Endometrial microvascular endothelial cells (primary cell): ENCODE data around the gene DUSP18. TPM values are rescaled to one million over a fixed set of nuclear protein-coding genes. Genes with fewer than 3 reads are reported as not detected.
"Not testable (repeated sequence)": the region's sequence is repeated elsewhere in the genome, so short reads cannot be mapped to it uniquely, and the experiment has no call there.

Experiments used
- in situ Hi-C: cut with HindIII; loops from 2 replicates; pipeline ENCODE4 v1.10.0; 2017; ENCODE audit warnings: low sequenced_read_pairs, low pct_unique_long_range_greater_than_20kb; ENCODE audit errors: inconsistent ontology term
- total RNA-seq: library from RNA; depleted of rRNA; stranded (reverse); fragments of >200 nt; gene quantifications from one replicate; pipeline ENCODE4 v1.2.3, GENCODE V29; 2015; ENCODE audit errors: inconsistent ontology term

Gene DUSP18
- 18.8 TPM for total RNA-seq

GRCh38 chr22:30667494-30668385 is at the start of gene DUSP18:
Gene DUSP18 (minus strand): TSS chr22:30667875. CDS start chr22:30664003, 3,872 bp downstream.
- in situ Hi-C loops, result no loop called here

GRCh38 chr22:30714062-30714461 is 46.4 kb upstream of the DUSP18 start:
- in situ Hi-C loops, result no loop called here

GRCh38 chr22:30712094-30712493 is 44.4 kb upstream of the DUSP18 start:
- in situ Hi-C loops, result no loop called here

- in situ Hi-C loops, result not testable (repeated sequence)
These were observed 42.3 kb upstream of the DUSP18 start for GRCh38 chr22:30709980-30710379.

- in situ Hi-C loops, result no loop called here
These were observed 38.3 kb upstream of the DUSP18 start for GRCh38 chr22:30705710-30706651.

GRCh38 chr22:30704978-30705377 is 37.3 kb upstream of the DUSP18 start:
- in situ Hi-C loops, result no loop called here

- in situ Hi-C loops, result no loop called here
These were observed 35.2 kb upstream of the DUSP18 start for GRCh38 chr22:30702856-30703255.

- in situ Hi-C loops, result no loop called here
These were observed 34.2 kb upstream of the DUSP18 start for GRCh38 chr22:30701872-30702271.

GRCh38 chr22:30697975-30698374 is 30.3 kb upstream of the DUSP18 start:
- in situ Hi-C loops, result no loop called here

GRCh38 chr22:30695871-30696655 is 28.4 kb upstream of the DUSP18 start:
- in situ Hi-C loops, result no loop called here

GRCh38 chr22:30695351-30695851 is 27.7 kb upstream of the DUSP18 start:
- in situ Hi-C loops, result no loop called here

- in situ Hi-C loops, result no loop called here
These were observed 27.1 kb upstream of the DUSP18 start, which contains the start of gene OSBP2 for GRCh38 chr22:30694640-30695350. Gene OSBP2 (plus strand): TSS chr22:30694874. CDS start chr22:30694910, 36 bp downstream.

GRCh38 chr22:30694171-30694639 is 26.5 kb upstream of the DUSP18 start:
- in situ Hi-C loops, result no loop called here

GRCh38 chr22:30691204-30691603 is 23.5 kb upstream of the DUSP18 start:
- in situ Hi-C loops, result no loop called here

- in situ Hi-C loops, result no loop called here
These were observed 21.9 kb upstream of the DUSP18 start for GRCh38 chr22:30689622-30690021.

GRCh38 chr22:30687358-30687757 is 19.7 kb upstream of the DUSP18 start:
- in situ Hi-C loops, result no loop called here

- in situ Hi-C loops, result no loop called here
These were observed 17.5 kb upstream of the DUSP18 start for GRCh38 chr22:30685178-30685577.

GRCh38 chr22:30681831-30682230 is 14.2 kb upstream of the DUSP18 start:
- in situ Hi-C loops, result no loop called here
